IMR-90 (cell line): ENCODE data around the gene TMEM214. TPM values are rescaled to one million over a fixed set of nuclear protein-coding genes. Genes with fewer than 3 reads are reported as not detected.

ENCODE experiments used
- ATAC-seq: fragments of 200-7000 bp; cut with Tn5 transposase; 2 replicates; pipeline ENCODE4 v1.9.1; 2020; ENCODE audit warnings: low read depth, mild to moderate bottlenecking, moderate library complexity
- BruUV-seq: library from RNA; stranded (reverse); fragments of 400-500 nt; replicated peaks from 2 replicates; lab custom pipeline; 2021; lab: Mats Ljungman, UMichigan
- CTCF ChIA-PET: fragments of 300-600 bp; formaldehyde crosslinking; extraction: SDS; loops from one replicate; lab custom pipeline; 2021; ENCODE audit warnings: antibody characterized with exemption; lab: Yijun Ruan, JAX
- POLR2A ChIA-PET: fragments of 300-600 bp; sonication (Branson Sonifier 250); formaldehyde crosslinking; loops from one replicate; lab custom pipeline; 2022; ENCODE audit warnings: antibody characterized with exemption; ENCODE audit not compliant: unreplicated experiment; lab: Charles Lee
- DNase-seq: peaks from one replicate; pipeline ENCODE4 v3.0.0; 2013
- H2AFZ ChIP-seq: replicated peaks from 2 replicates; pipeline ENCODE3; 2013; ENCODE audit warnings: low read length, mild to moderate bottlenecking; ENCODE audit not compliant: poor library complexity
- H2AK5ac ChIP-seq: 2 replicates; pipeline ENCODE4 v1.6.1; 2013; ENCODE audit warnings: low read depth, low read length, inconsistent platforms
- H2AK9ac ChIP-seq: replicated peaks from 2 replicates; pipeline ENCODE3; 2013; ENCODE audit warnings: mild to moderate bottlenecking, low read depth, low read length, moderate library complexity; ENCODE audit not compliant: poor library complexity
- H2BK120ac ChIP-seq: 2 replicates; pipeline ENCODE4 v1.6.1; 2013; ENCODE audit warnings: low read depth, low read length, inconsistent platforms
- H2BK15ac ChIP-seq: 3 replicates; pipeline ENCODE4 v1.6.1; 2013; ENCODE audit warnings: low read depth, low read length, inconsistent platforms
- H2BK20ac ChIP-seq: 2 replicates; pipeline ENCODE4 v1.6.1; 2013; ENCODE audit warnings: low read depth, mild to moderate bottlenecking, inconsistent platforms, low read length, moderate library complexity
- H2BK5ac ChIP-seq: 2 replicates; pipeline ENCODE4 v1.6.1; 2013; ENCODE audit warnings: mild to moderate bottlenecking, low read depth, low read length, inconsistent platforms; ENCODE audit not compliant: poor library complexity, severe bottlenecking
- H3K14ac ChIP-seq: replicated peaks from 2 replicates; pipeline ENCODE4 v1.6.1; 2013; ENCODE audit warnings: low read depth, low read length, inconsistent platforms
- H3K18ac ChIP-seq: 2 replicates; pipeline ENCODE4 v1.6.1; 2013; ENCODE audit warnings: low read depth, low read length, control low read depth
- H3K23ac ChIP-seq: 2 replicates; pipeline ENCODE4 v1.6.1; 2013; ENCODE audit warnings: low read depth, low read length, inconsistent platforms
- H3K27ac ChIP-seq: 2 replicates; pipeline ENCODE4 v1.5.1; 2013; ENCODE audit warnings: mild to moderate bottlenecking, control low read depth, low read length; ENCODE audit not compliant: insufficient read depth
- H3K27me3 ChIP-seq: 2 replicates; pipeline ENCODE4 v1.6.1; 2013; ENCODE audit warnings: low read length; ENCODE audit not compliant: control insufficient read depth, insufficient read depth
- H3K36me3 ChIP-seq: 2 replicates; pipeline ENCODE4 v1.6.1; 2013; ENCODE audit warnings: low read length, mixed read lengths; ENCODE audit not compliant: control insufficient read depth, insufficient read depth
- H3K4ac ChIP-seq: 2 replicates; pipeline ENCODE4 v1.6.1; 2013; ENCODE audit warnings: low read depth, low read length, inconsistent platforms
- H3K4me1 ChIP-seq: 2 replicates; pipeline ENCODE4 v1.6.1; 2013; ENCODE audit warnings: low read length, mixed read lengths; ENCODE audit not compliant: control insufficient read depth, insufficient read depth
- H3K4me2 ChIP-seq: 2 replicates; pipeline ENCODE4 v1.6.1; 2013; ENCODE audit warnings: low read depth, mild to moderate bottlenecking, control low read depth, low read length, moderate library complexity
- H3K4me3 ChIP-seq: 2 replicates; pipeline ENCODE4 v1.5.1; 2013; ENCODE audit warnings: low read depth, mild to moderate bottlenecking, control low read depth, low read length, moderate library complexity; ENCODE audit not compliant: insufficient read depth
- H3K56ac ChIP-seq: 2 replicates; pipeline ENCODE4 v1.6.1; 2013; ENCODE audit warnings: low read length, inconsistent platforms; ENCODE audit not compliant: insufficient read depth; ENCODE audit errors: extremely low read depth
- H3K79me1 ChIP-seq, 2 experiments: 2 replicates each; pipeline ENCODE4 v1.6.1; 2013; ENCODE audit warnings: low read length in 2 of 2, inconsistent platforms in 1 of 2, low read depth in 1 of 2
- H3K9ac ChIP-seq: 2 replicates; pipeline ENCODE4 v1.6.1; 2013; ENCODE audit warnings: low read depth, low read length, control low read depth
- H3K9me1 ChIP-seq: 2 replicates; pipeline ENCODE4 v1.6.1; 2013; ENCODE audit warnings: low read length, inconsistent platforms; ENCODE audit not compliant: insufficient read depth
- H3K9me3 ChIP-seq: 2 replicates; pipeline ENCODE4 v1.6.1; 2013; ENCODE audit warnings: low read length; ENCODE audit not compliant: control insufficient read depth, insufficient read depth
- H4K20me1 ChIP-seq: 2 replicates; pipeline ENCODE4 v1.6.1; 2013; ENCODE audit warnings: low read length, inconsistent platforms; ENCODE audit not compliant: insufficient read depth
- H4K5ac ChIP-seq: 2 replicates; pipeline ENCODE4 v1.6.1; 2013; ENCODE audit warnings: mild to moderate bottlenecking, low read depth, low read length, control low read depth
- H4K8ac ChIP-seq, 2 experiments: 2 replicates each; pipeline ENCODE4 v1.6.1; 2013; ENCODE audit warnings: low read depth in 2 of 2, low read length in 2 of 2, control low read depth in 1 of 2, inconsistent platforms in 1 of 2
- H4K91ac ChIP-seq: 2 replicates; pipeline ENCODE4 v1.6.1; 2013; ENCODE audit warnings: low read depth, low read length, inconsistent platforms; ENCODE audit not compliant: insufficient read depth
- BHLHE40 ChIP-seq: fragments of 150-350 bp; IDR thresholded peaks from 2 replicates; pipeline ENCODE4 v1.6.1; 2016; ENCODE audit warnings: mild to moderate bottlenecking, low read depth, low read length
- CEBPB ChIP-seq: IDR thresholded peaks from 2 replicates; pipeline ENCODE4 v1.6.1; 2012; ENCODE audit warnings: low read depth, low read length, improper control_type of control experiment
- FOS ChIP-seq: fragments of 150-350 bp; IDR thresholded peaks from 2 replicates; pipeline ENCODE4 v1.6.1; 2016; ENCODE audit warnings: low read depth, low read length
- MAFK ChIP-seq: IDR thresholded peaks from 2 replicates; pipeline ENCODE4 v1.6.1; 2012; ENCODE audit warnings: low read depth, low read length, improper control_type of control experiment
- MAZ ChIP-seq: IDR thresholded peaks from 2 replicates; pipeline ENCODE4 v1.6.1; 2012; ENCODE audit warnings: low read depth, mild to moderate bottlenecking, low read length, improper control_type of control experiment, moderate library complexity, borderline replicate concordance
- MXI1 ChIP-seq: IDR thresholded peaks from 2 replicates; pipeline ENCODE4 v1.6.1; 2012; ENCODE audit warnings: low read depth, mild to moderate bottlenecking, low read length, moderate library complexity, borderline replicate concordance
- NFE2L2 ChIP-seq: fragments of 150-350 bp; IDR thresholded peaks from 2 replicates; pipeline ENCODE4 v1.6.1; 2016; ENCODE audit warnings: low read depth, mild to moderate bottlenecking, low read length
- POLR2A ChIP-seq: IDR thresholded peaks from 2 replicates; pipeline ENCODE4 v1.6.1; 2012; ENCODE audit warnings: mild to moderate bottlenecking, low read depth, low read length
- RAD21 ChIP-seq: IDR thresholded peaks from 2 replicates; pipeline ENCODE4 v1.6.1; 2012; ENCODE audit warnings: low read length, improper control_type of control experiment
- WGBS, 2 experiments: methylation state at CpG; one replicate each; pipeline versions ENCODE4 v1.1.5 to v1.1.7; 2013; ENCODE audit warnings: missing lambda C conversion rate in 2 of 2; ENCODE audit not compliant: insufficient read length in 1 of 2; ENCODE audit errors: extremely low coverage in 2 of 2; 5-methylcytosine and 5-hydroxymethylcytosine counted together
- dilution Hi-C: fragments of 300-500 bp; cut with HindIII; formaldehyde crosslinking; loops from one replicate; pipeline ENCODE4 v1.14.3; 2018; ENCODE audit warnings: low sequenced_read_pairs; ENCODE audit not compliant: unreplicated experiment
- in situ Hi-C: fragments of 300-500 bp; cut with MboI; formaldehyde crosslinking; loops from 3 replicates; pipeline ENCODE4 v1.14.3; 2019; ENCODE audit warnings: low sequenced_read_pairs, inconsistent platforms, mixed read lengths
- intact Hi-C: fragments of 100-400 bp; cut with micrococcal nuclease; formaldehyde crosslinking; loops from 2 replicates; pipeline ENCODE4 v1.10.0; 2022
- polyA plus RNA-seq, 3 experiments: library from polyadenylated mRNA; depleted of rRNA; stranded (reverse); fragments of >200 nt; gene quantifications; 2 replicates each; pipeline ENCODE4 v1.2.3, GENCODE V29; 2012; ENCODE audit warnings: low replicate concordance in 1 of 3
- total RNA-seq: library from RNA; depleted of rRNA; stranded (reverse); fragments of >200 nt; gene quantifications from 2 replicates; pipeline ENCODE4 v1.2.3, GENCODE V29; 2012
- TF ChIP-seq, protein P1 (sequence below): fragments of 150-350 bp; IDR thresholded peaks from 2 replicates; pipeline ENCODE4 v1.6.1; 2016; ENCODE audit warnings: low read depth, mild to moderate bottlenecking, low read length, moderate library complexity, borderline replicate concordance
- TF ChIP-seq, protein P2 (sequence below): conservative IDR thresholded peaks from 2 replicates; pipeline ENCODE4 v1.5.1; 2012; ENCODE audit warnings: mild to moderate bottlenecking, low read depth, low read length, improper control_type of control experiment

Gene TMEM214
- total and polyA plus RNA-seq, 2 of the 4 experiments (the other 2 are of a cell fraction), result 32.1 to 121 TPM

DNA sequence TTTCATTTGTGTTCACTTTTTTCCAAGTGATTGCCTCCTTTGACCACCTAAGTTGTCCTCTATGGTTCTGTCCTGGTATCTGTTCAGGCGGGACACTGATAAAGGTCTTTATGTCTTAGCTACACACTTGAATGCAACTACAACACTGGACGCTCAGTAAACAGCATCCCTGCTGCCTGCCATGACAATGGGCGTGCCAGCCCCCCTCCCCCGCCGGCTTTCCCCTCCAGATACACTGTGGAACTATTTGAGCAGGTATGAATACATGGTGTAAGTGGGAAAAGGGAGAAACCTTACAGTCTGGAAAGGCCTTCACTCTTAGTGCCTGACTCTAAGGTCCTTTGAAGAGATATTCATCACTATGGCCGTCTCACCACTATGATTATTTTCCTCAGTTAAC lies 24.4 kb downstream of the TMEM214 start:
- no peaks in the 10 kb centered on the region for H3K9me3 ChIP-seq
- no peak overlapping the region for H3K4me2 ChIP-seq
- TF ChIP-seq RAD21, result no peak
- TF ChIP-seq NFE2L2, result no peak
- TF ChIP-seq CEBPB, result no peak
- no peak for TF ChIP-seq MXI1
- TF ChIP-seq MAZ, result no peak
- TF ChIP-seq MAFK, result no peak
- TF ChIP-seq, protein P1, sequence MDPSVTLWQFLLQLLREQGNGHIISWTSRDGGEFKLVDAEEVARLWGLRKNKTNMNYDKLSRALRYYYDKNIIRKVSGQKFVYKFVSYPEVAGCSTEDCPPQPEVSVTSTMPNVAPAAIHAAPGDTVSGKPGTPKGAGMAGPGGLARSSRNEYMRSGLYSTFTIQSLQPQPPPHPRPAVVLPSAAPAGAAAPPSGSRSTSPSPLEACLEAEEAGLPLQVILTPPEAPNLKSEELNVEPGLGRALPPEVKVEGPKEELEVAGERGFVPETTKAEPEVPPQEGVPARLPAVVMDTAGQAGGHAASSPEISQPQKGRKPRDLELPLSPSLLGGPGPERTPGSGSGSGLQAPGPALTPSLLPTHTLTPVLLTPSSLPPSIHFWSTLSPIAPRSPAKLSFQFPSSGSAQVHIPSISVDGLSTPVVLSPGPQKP, result no peak
- no peak for TF ChIP-seq BHLHE40
- no peak for TF ChIP-seq POLR2A
- TF ChIP-seq FOS, result no peak
- TF ChIP-seq, protein P2, sequence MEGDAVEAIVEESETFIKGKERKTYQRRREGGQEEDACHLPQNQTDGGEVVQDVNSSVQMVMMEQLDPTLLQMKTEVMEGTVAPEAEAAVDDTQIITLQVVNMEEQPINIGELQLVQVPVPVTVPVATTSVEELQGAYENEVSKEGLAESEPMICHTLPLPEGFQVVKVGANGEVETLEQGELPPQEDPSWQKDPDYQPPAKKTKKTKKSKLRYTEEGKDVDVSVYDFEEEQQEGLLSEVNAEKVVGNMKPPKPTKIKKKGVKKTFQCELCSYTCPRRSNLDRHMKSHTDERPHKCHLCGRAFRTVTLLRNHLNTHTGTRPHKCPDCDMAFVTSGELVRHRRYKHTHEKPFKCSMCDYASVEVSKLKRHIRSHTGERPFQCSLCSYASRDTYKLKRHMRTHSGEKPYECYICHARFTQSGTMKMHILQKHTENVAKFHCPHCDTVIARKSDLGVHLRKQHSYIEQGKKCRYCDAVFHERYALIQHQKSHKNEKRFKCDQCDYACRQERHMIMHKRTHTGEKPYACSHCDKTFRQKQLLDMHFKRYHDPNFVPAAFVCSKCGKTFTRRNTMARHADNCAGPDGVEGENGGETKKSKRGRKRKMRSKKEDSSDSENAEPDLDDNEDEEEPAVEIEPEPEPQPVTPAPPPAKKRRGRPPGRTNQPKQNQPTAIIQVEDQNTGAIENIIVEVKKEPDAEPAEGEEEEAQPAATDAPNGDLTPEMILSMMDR, result no peak
- H3K23ac ChIP-seq, result no peak overlapping the region
- in situ Hi-C loops, result no loop called here
- no TSS peak for BruUV-seq
- no peak overlapping the region for H3K27ac ChIP-seq
- no peak overlapping the region for H2AK9ac ChIP-seq
- H3K4me1 ChIP-seq, result peaks cover 2% of the 10 kb centered on the region; the same call in 1 of the 2 replicates
- H3K4me3 ChIP-seq, result no peak overlapping the region
- no peak overlapping the region for H2BK20ac ChIP-seq
- ChIA-PET CTCF (no interaction called here), POLR2A (no interaction called here)
- H3K9ac ChIP-seq, result no peak overlapping the region
- H3K4ac ChIP-seq, result no peak overlapping the region
- WGBS, 2 experiments, result no CpG with 5 or more reads among the region's 6 CpGs
- no peak overlapping the region for H4K8ac ChIP-seq
- H2BK5ac ChIP-seq, result no peak overlapping the region
- dilution Hi-C loops, result no loop called here
- no peak overlapping the region for H3K14ac ChIP-seq
- no peak overlapping the region for H4K5ac ChIP-seq
- H4K20me1 ChIP-seq, result no peaks in the 10 kb centered on the region; the same call in none of the 2 replicates
- H3K79me1 ChIP-seq, result peaks cover 0 to 28% of the 10 kb centered on the region in 2 experiments; a peak in 2 of 4 replicates
- H2AFZ ChIP-seq, result no peak overlapping the region
- peaks cover 12% of the 10 kb centered on the region for H3K9me1 ChIP-seq
- H3K18ac ChIP-seq, result no peak overlapping the region
- peaks cover 41% of the 10 kb centered on the region for H3K36me3 ChIP-seq
- H2BK120ac ChIP-seq, result no peak overlapping the region
- no peak for DNase-seq
- H2AK5ac ChIP-seq, result no peak overlapping the region
- H2BK15ac ChIP-seq, result no peak overlapping the region
- H4K91ac ChIP-seq, result no peak overlapping the region
- no peaks in the 10 kb centered on the region for H3K27me3 ChIP-seq
- intact Hi-C loops, result no loop called here
- H3K56ac ChIP-seq, result no peak overlapping the region
- ATAC-seq, result no peak
